Endodermal cell (in vitro differentiated cells): Measurements from ENCODE around the gene CREM. TPM values are rescaled to one million over a fixed set of nuclear protein-coding genes. Genes with fewer than 3 reads are reported as not detected.

Experiments
- DNase-seq: peaks from one replicate; pipeline ENCODE4 v3.0.0-alpha.2; 2017
- H3K27ac ChIP-seq: 2 replicates; pipeline ENCODE4 v1.5.1; 2013; ENCODE audit warnings: mild to moderate bottlenecking, low read depth, low read length, moderate library complexity
- H3K27me3 ChIP-seq: 2 replicates; pipeline ENCODE4 v1.6.1; 2013; ENCODE audit warnings: mild to moderate bottlenecking, low read length, moderate library complexity; ENCODE audit not compliant: insufficient read depth, control insufficient read depth, poor library complexity, severe bottlenecking
- H3K36me3 ChIP-seq: 2 replicates; pipeline ENCODE4 v1.7.0; 2013; ENCODE audit warnings: mild to moderate bottlenecking, low read length, moderate library complexity; ENCODE audit not compliant: control insufficient read depth, insufficient read depth
- H3K4me1 ChIP-seq: one replicate; pipeline ENCODE4 v1.7.0; 2013; ENCODE audit warnings: low read length; ENCODE audit not compliant: control insufficient read depth, insufficient read depth
- H3K4me3 ChIP-seq: 2 replicates; pipeline ENCODE4 v1.5.1; 2013; ENCODE audit warnings: mild to moderate bottlenecking, low read length, moderate library complexity
- H3K9ac ChIP-seq: 2 replicates; pipeline ENCODE4 v1.6.1; 2013; ENCODE audit warnings: mild to moderate bottlenecking, low read length, moderate library complexity; ENCODE audit not compliant: poor library complexity, severe bottlenecking; ENCODE audit errors: extremely low read depth
- H3K9me3 ChIP-seq: 2 replicates; pipeline ENCODE4 v1.6.1; 2013; ENCODE audit warnings: mild to moderate bottlenecking, low read length, moderate library complexity; ENCODE audit not compliant: control insufficient read depth
- H3K27ac Mint-ChIP-seq: 2 replicates; pipeline ENCODE4 v1.8.0; 2020; ENCODE audit warnings: mixed read lengths
- H3K27me3 Mint-ChIP-seq: 2 replicates; pipeline ENCODE4 v1.8.0; 2021; ENCODE audit warnings: mild to moderate bottlenecking, mixed read lengths; ENCODE audit not compliant: insufficient read depth
- H3K36me3 Mint-ChIP-seq: 2 replicates; pipeline ENCODE4 v1.8.0; 2020; ENCODE audit warnings: low read depth, mixed read lengths
- H3K4me1 Mint-ChIP-seq: 2 replicates; pipeline ENCODE4 v1.8.0; 2020; ENCODE audit warnings: mixed read lengths
- H3K4me3 Mint-ChIP-seq: 2 replicates; pipeline ENCODE4 v1.8.0; 2020; ENCODE audit warnings: mild to moderate bottlenecking, moderate library complexity, mixed read lengths
- H3K9me3 Mint-ChIP-seq: 2 replicates; pipeline ENCODE4 v1.8.0; 2020; ENCODE audit warnings: mild to moderate bottlenecking, mixed read lengths
- WGBS, 2 experiments: methylation state at CpG; one replicate each; pipeline versions ENCODE4 v1.1.5 to v1.1.7; 2013; ENCODE audit warnings: missing lambda C conversion rate in 2 of 2, mixed read lengths in 1 of 2; ENCODE audit not compliant: insufficient coverage in 1 of 2, insufficient read length in 1 of 2; 5-methylcytosine and 5-hydroxymethylcytosine counted together
- total RNA-seq, 2 donors: library from RNA; stranded (reverse); fragmentation: NEBNext Ultra II Directional in 1 of 2; extraction: Animal tissue kit (Norgen Biotek cat#: 25700) in 1 of 2; gene quantifications; 2 replicates in 1 of 2; 3 replicates in 1 of 2; pipeline ENCODE4 v1.2.1, GENCODE V29; 2021
- TF ChIP-seq, protein P1 (sequence below): fragments of 200-600 bp; sonication (generic); conservative IDR thresholded peaks from 2 replicates; pipeline ENCODE4 v1.5.0; 2021; ENCODE audit warnings: antibody characterized with exemption, mild to moderate bottlenecking

The CREM gene
- total RNA-seq, 2 donors from 2014 or later = 31.5 to 35.3 TPM

DNA sequence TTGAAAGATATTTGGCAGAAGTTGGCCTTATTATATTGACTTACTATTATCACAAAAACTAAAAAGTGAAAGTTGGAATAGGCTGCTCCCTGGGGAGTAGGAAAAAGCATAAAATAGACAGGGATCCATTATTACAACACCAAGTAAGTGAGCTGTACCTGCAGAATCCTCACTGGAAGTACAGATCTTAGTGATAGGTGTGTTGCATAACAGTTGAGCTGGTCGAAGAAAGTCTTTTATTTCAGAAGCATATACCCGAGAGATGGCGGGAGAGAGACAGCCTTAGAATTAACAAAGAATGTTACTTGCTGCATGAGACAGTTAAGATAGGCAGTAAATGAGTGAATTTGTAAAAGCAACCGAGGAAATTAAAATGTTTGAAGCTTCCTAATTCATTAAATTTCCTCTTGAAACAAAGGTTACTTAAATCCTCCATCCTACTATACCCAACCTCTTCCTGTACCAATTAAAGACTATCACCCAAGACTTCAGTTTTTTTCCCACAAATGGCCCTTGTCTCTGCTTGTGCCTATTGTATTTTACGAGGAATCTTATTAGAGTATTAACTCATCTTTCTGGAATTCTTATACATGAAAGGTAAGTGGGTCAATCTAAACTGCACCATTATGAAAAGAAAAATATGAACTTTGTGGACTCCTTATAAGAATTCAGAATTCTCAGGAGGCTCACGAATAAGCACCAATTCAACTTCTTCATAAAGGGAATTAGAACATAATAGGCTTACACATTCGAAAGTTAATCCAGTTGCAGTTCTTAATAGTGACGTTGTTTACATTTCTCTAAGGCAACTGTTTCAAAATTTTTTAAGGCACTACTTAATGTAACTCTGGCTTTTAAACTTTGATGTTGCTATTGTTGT, 56.2 kb downstream of the CREM start:
- no peak overlapping the region for H3K4me3 ChIP-seq
- no peak for DNase-seq
- TF ChIP-seq, protein P1, sequence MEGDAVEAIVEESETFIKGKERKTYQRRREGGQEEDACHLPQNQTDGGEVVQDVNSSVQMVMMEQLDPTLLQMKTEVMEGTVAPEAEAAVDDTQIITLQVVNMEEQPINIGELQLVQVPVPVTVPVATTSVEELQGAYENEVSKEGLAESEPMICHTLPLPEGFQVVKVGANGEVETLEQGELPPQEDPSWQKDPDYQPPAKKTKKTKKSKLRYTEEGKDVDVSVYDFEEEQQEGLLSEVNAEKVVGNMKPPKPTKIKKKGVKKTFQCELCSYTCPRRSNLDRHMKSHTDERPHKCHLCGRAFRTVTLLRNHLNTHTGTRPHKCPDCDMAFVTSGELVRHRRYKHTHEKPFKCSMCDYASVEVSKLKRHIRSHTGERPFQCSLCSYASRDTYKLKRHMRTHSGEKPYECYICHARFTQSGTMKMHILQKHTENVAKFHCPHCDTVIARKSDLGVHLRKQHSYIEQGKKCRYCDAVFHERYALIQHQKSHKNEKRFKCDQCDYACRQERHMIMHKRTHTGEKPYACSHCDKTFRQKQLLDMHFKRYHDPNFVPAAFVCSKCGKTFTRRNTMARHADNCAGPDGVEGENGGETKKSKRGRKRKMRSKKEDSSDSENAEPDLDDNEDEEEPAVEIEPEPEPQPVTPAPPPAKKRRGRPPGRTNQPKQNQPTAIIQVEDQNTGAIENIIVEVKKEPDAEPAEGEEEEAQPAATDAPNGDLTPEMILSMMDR = no peak
- Mint-ChIP-seq H3K4me3 (no peak overlapping the region), H3K9me3 (no peaks in the 10 kb centered on the region), H3K4me1 (peaks cover 4% of the 10 kb centered on the region), H3K36me3 (no peaks in the 10 kb centered on the region), H3K27ac (no peak overlapping the region), H3K27me3 (no peaks in the 10 kb centered on the region)
- peaks cover 3% of the 10 kb centered on the region for H3K36me3 ChIP-seq
- 89 to 93% methylated on average over 8 of the region's 8 CpGs for WGBS, 2 experiments
- no peaks in the 10 kb centered on the region for H3K27me3 ChIP-seq
- H3K4me1 ChIP-seq = no peaks in the 10 kb centered on the region
- H3K9ac ChIP-seq = no peak overlapping the region
- H3K9me3 ChIP-seq = no peaks in the 10 kb centered on the region
- no peak overlapping the region for H3K27ac ChIP-seq

DNA sequence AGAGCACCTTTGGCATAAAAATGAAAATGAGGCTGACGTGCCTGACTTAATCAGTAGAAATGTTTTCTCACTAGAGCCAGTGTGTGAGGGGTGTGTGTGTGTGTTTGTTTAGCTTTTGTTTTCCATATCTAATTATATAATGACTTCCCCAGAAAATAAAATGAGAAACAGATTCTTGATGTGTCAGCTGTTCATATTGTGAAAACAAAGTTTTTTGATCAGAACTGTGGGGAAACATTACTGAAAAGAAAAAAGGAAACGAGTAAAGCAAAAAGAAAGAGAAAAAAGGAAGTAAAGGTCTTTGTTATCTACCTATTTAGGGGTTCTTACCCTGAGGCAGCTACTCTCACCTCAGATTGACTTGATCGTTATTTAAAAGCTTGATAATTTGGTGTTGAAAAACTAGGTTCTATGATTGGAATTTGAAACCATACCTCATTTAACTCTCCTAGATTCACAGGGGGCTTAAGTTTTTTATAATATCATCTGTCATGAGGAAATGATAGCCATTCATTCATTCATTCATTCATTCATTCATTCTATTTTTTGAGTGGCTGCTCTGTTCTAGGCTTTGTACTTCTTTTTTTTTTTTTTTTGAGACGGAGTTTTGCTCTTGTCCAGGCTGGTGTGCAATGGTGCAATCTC, 58.0 kb downstream of the CREM start:
- Histone ChIP-seq H3K9ac (no peak overlapping the region), H3K4me3 (no peak overlapping the region), H3K4me1 (no peaks in the 10 kb centered on the region), H3K36me3 (no peaks in the 10 kb centered on the region), H3K27ac (no peak overlapping the region), H3K27me3 (no peaks in the 10 kb centered on the region), H3K9me3 (no peaks in the 10 kb centered on the region)
- Mint-ChIP-seq H3K27ac (no peak overlapping the region), H3K36me3 (peaks cover 1% of the 10 kb centered on the region), H3K4me1 (no peaks in the 10 kb centered on the region), H3K9me3 (no peaks in the 10 kb centered on the region), H3K4me3 (no peak overlapping the region), H3K27me3 (no peaks in the 10 kb centered on the region)
- TF ChIP-seq, protein P1 = no peak
- 92% methylated on average over 3 of the region's 4 CpGs; no CpG with 5 or more reads in 1 of the 2 experiments for WGBS, 2 experiments
- no peak for DNase-seq

DNA sequence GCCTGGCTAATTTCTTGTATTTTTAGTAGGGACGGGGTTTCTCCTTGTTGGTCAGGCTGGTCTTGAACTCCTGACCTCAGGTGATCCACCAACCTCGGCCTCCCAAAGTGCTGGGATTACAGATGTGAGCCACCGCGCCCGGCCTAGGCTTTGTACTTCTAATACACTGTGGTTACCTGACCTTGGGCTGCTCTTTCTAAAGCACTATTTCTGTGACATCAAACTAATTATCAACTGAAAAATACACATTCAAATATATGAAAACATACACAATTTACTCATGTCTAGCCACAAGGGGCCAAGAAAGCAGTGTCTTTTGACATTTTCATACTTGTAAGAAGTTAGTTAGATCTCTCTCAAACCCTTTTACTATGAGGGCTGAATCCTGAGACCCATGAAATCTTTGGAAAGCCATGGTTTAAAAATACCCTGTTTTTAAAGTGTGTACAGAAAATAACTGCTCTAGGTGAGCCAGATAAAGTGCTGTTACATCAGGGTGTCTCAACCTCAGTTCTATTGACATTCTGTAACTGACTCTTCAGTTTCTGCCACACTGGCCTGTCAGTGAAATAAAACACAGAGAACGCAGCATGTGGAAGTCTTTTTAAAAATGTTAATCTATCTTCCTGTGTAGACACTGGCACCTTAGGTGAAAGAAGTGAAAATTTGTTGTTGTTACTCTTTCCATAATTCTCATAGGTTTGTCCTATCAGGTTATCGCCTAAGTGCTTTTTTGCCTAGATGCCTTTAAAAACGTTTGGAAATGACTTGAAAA, 58.8 kb downstream of the CREM start:
- WGBS, 2 experiments = 88 to 94% methylated on average over 6 to 8 of the region's 8 CpGs
- no peaks in the 10 kb centered on the region for H3K9me3 Mint-ChIP-seq
- H3K27ac ChIP-seq = no peak overlapping the region
- H3K9me3 ChIP-seq = no peaks in the 10 kb centered on the region
- no peaks in the 10 kb centered on the region for H3K27me3 ChIP-seq
- H3K4me3 ChIP-seq = no peak overlapping the region
- no peak overlapping the region for H3K27ac Mint-ChIP-seq
- no peak overlapping the region for H3K9ac ChIP-seq
- H3K4me1 ChIP-seq = no peaks in the 10 kb centered on the region
- H3K36me3 Mint-ChIP-seq = peaks cover 7% of the 10 kb centered on the region
- H3K4me1 Mint-ChIP-seq = no peaks in the 10 kb centered on the region
- no peaks in the 10 kb centered on the region for H3K36me3 ChIP-seq
- H3K27me3 Mint-ChIP-seq = no peaks in the 10 kb centered on the region
- no peak for DNase-seq
- TF ChIP-seq, protein P1 = no peak
- no peak overlapping the region for H3K4me3 Mint-ChIP-seq
